Activated CD4-positive, alpha-beta T cell treated with anti-CD3 and anti-CD28 coated beads, Interleukin-2, Interleukin-6, amounts not matched to agents 100 ng/mL and 50 ng/mL, durations not matched to agents 16 hours and 8 hours (primary cell): ENCODE data around the gene FAM20C.
"Not testable (repeated sequence)": the region's sequence is repeated elsewhere in the genome, so short reads cannot be mapped to it uniquely, and the experiment has no call there.

Source experiments
- DNase-seq: peaks from one replicate; pipeline ENCODE4 v3.0.0-alpha.2; 2020

FAM20C gene

GRCh38 chr7:297141-297540, 104.8 kb downstream of the FAM20C start:
- DNase-seq: not testable (repeated sequence)

- no peak for DNase-seq
These were observed 105.4 kb downstream of the FAM20C start for GRCh38 chr7:297611-298374.

- DNase-seq: no peak
These were observed 106.0 kb downstream of the FAM20C start for GRCh38 chr7:298375-298702.

- DNase-seq: no peak
These were observed 106.4 kb downstream of the FAM20C start for GRCh38 chr7:298743-299142.

- DNase-seq: no peak
These were observed 106.8 kb downstream of the FAM20C start for GRCh38 chr7:299169-299568.

- DNase-seq: no peak
These were observed 107.3 kb downstream of the FAM20C start for GRCh38 chr7:299628-300027.

GRCh38 chr7:300048-300447, 107.7 kb downstream of the FAM20C start:
- no peak for DNase-seq

GRCh38 chr7:300546-301290, 108.3 kb downstream of the FAM20C start:
- DNase-seq: no peak

- DNase-seq: no peak
These were observed 109.1 kb downstream of the FAM20C start for GRCh38 chr7:301291-302053.

- no peak for DNase-seq
These were observed 110.0 kb downstream of the FAM20C start for GRCh38 chr7:302054-302992.

- DNase-seq: no peak
These were observed 111.1 kb downstream of the FAM20C start for GRCh38 chr7:303425-303824.

GRCh38 chr7:303884-304573, 111.7 kb downstream of the FAM20C start:
- no peak for DNase-seq

GRCh38 chr7:304574-305409, 112.4 kb downstream of the FAM20C start:
- no peak for DNase-seq

- no peak for DNase-seq
These were observed 113.2 kb downstream of the FAM20C start for GRCh38 chr7:305410-306151.

- no peak for DNase-seq
These were observed 115.6 kb downstream of the FAM20C start for GRCh38 chr7:307970-308369.

GRCh38 chr7:309586-310228, 117.3 kb downstream of the FAM20C start:
- no peak for DNase-seq
